Liver (tissue), 9 donors: Measurements from ENCODE around the gene CST7. TPM values are rescaled to one million over a fixed set of nuclear protein-coding genes. Genes with fewer than 3 reads are reported as not detected.
A peak's percentile ranks its signal among the peaks of the same experiment; 100 is the strongest.

Experiments used
- DNase-seq: peaks from one replicate; pipeline ENCODE4 v3.0.0-alpha.2; 2017; ENCODE audit warnings: low spot score
- H3K27ac ChIP-seq, 2 donors: one replicate each; pipeline ENCODE4 v1.7.0; 2013; ENCODE audit warnings: inconsistent platforms in 2 of 2, low read length in 2 of 2, control low read depth in 1 of 2, low read depth in 1 of 2, mild to moderate bottlenecking in 1 of 2
- H3K27me3 ChIP-seq, 4 donors: one replicate each; pipeline versions ENCODE4 v1.6.1 to v1.7.0; 2013; ENCODE audit warnings: low read length in 3 of 4, inconsistent platforms in 1 of 4, mild to moderate bottlenecking in 1 of 4, moderate library complexity in 1 of 4; ENCODE audit not compliant: control insufficient read depth in 4 of 4, insufficient read depth in 4 of 4
- H3K36me3 ChIP-seq, 4 donors: one replicate each; pipeline versions ENCODE4 v1.6.1 to v1.7.0; 2013; ENCODE audit warnings: low read length in 3 of 4, mild to moderate bottlenecking in 3 of 4, low read depth in 1 of 4, moderate library complexity in 1 of 4; ENCODE audit not compliant: control insufficient read depth in 4 of 4, insufficient read depth in 3 of 4
- H3K4me1 ChIP-seq, 4 donors: one replicate each; pipeline versions ENCODE4 v1.6.1 to v1.7.0; 2013; ENCODE audit warnings: low read length in 3 of 4, mild to moderate bottlenecking in 3 of 4, moderate library complexity in 1 of 4; ENCODE audit not compliant: control insufficient read depth in 4 of 4, insufficient read depth in 4 of 4
- H3K4me3 ChIP-seq, 3 donors: one replicate each; pipeline versions ENCODE4 v1.6.1 to v1.7.0; 2013; ENCODE audit warnings: low read length in 3 of 3, control low read depth in 1 of 3, low read depth in 1 of 3, mild to moderate bottlenecking in 1 of 3
- H3K9ac ChIP-seq, 2 donors: one replicate each; pipeline ENCODE4 v1.7.0; 2013; ENCODE audit warnings: low read length in 2 of 2, mild to moderate bottlenecking in 2 of 2, moderate library complexity in 2 of 2, control low read depth in 1 of 2, low read depth in 1 of 2
- H3K9me3 ChIP-seq, 4 donors: one replicate each; pipeline versions ENCODE4 v1.6.1 to v1.7.0; 2013; ENCODE audit warnings: low read length in 3 of 4; ENCODE audit not compliant: control insufficient read depth in 4 of 4
- FOXA1 ChIP-seq: IDR thresholded peaks from 2 replicates; pipeline ENCODE4 v1.6.1; 2016; ENCODE audit warnings: antibody characterized with exemption
- GABPA ChIP-seq, 2 donors: IDR thresholded peaks in 1 of 2; conservative IDR thresholded peaks in 1 of 2; 2 replicates each; pipeline ENCODE4 v1.6.1; 2016; ENCODE audit warnings: antibody characterized with exemption in 2 of 2, mild to moderate bottlenecking in 1 of 2, moderate library complexity in 1 of 2
- HNF4A ChIP-seq, 2 donors: conservative IDR thresholded peaks; 2 replicates each; pipeline ENCODE4 v1.6.1; 2016; ENCODE audit warnings: antibody characterized with exemption in 2 of 2, mild to moderate bottlenecking in 2 of 2
- HNF4G ChIP-seq: IDR thresholded peaks from 2 replicates; pipeline ENCODE4 v1.6.1; 2016; ENCODE audit warnings: antibody characterized with exemption
- JUND ChIP-seq, 2 donors: IDR thresholded peaks; 2 replicates each; pipeline ENCODE4 v1.6.1; 2016; ENCODE audit warnings: antibody characterized with exemption in 2 of 2
- RXRA ChIP-seq, 2 donors: IDR thresholded peaks; 2 replicates each; pipeline ENCODE4 v1.6.1; 2017 to 2018; ENCODE audit warnings: antibody characterized with exemption in 2 of 2, mild to moderate bottlenecking in 1 of 2
- SP1 ChIP-seq: IDR thresholded peaks from 2 replicates; pipeline ENCODE4 v1.6.1; 2018; ENCODE audit warnings: antibody characterized with exemption, mild to moderate bottlenecking
- TAF1 ChIP-seq: conservative IDR thresholded peaks from 2 replicates; pipeline ENCODE4 v1.6.1; 2016; ENCODE audit warnings: antibody characterized with exemption, mild to moderate bottlenecking
- WGBS: extraction: QIAGEN DNeasy Blood & Tissue Kit; methylation state at CpG from one replicate; pipeline ENCODE4 v1.1.7; 2013; 5-methylcytosine and 5-hydroxymethylcytosine counted together
- polyA plus RNA-seq, 2 donors: library from polyadenylated mRNA; stranded (reverse) in 1 of 2; unstranded in 1 of 2; fragments of 200-250 nt in 1 of 2; fragments of >200 nt in 1 of 2; fragmentation: Nextera tagmentation in 1 of 2; extraction: Ambion mirVana in 1 of 2; gene quantifications; one replicate each; pipeline versions ENCODE4 v1.2.1 to v1.2.3, GENCODE V29; 2013 to 2015
- total RNA-seq, 2 donors: library from RNA; depleted of rRNA; stranded (reverse); fragments of >200 nt; gene quantifications; one replicate each; pipeline ENCODE4 v1.2.3, GENCODE V29; 2014
- TF ChIP-seq, protein P1 (sequence below): IDR thresholded peaks from 2 replicates; pipeline ENCODE4 v1.6.1; 2016; ENCODE audit warnings: antibody characterized with exemption
- TF ChIP-seq, protein P2 (sequence below): IDR thresholded peaks from 2 replicates; pipeline ENCODE4 v1.6.1; 2016; ENCODE audit warnings: antibody characterized with exemption
- TF ChIP-seq, protein P3 (sequence below): fragments of 150-350 bp; IDR thresholded peaks from 2 replicates; pipeline ENCODE4 v1.5.1; 2017; ENCODE audit warnings: improper control_type of control experiment, low read depth, low read length; ENCODE audit not compliant: missing input control
- donor health status: healthy.
- donor health status: healthy.
- donor health status: healthy.
- donor health status: healthy.
- donor health status: healthy.

Gene CST7
- total and polyA plus RNA-seq, 4 donors: 1.5 to 15.1 (median 2.7) TPM

DNA sequence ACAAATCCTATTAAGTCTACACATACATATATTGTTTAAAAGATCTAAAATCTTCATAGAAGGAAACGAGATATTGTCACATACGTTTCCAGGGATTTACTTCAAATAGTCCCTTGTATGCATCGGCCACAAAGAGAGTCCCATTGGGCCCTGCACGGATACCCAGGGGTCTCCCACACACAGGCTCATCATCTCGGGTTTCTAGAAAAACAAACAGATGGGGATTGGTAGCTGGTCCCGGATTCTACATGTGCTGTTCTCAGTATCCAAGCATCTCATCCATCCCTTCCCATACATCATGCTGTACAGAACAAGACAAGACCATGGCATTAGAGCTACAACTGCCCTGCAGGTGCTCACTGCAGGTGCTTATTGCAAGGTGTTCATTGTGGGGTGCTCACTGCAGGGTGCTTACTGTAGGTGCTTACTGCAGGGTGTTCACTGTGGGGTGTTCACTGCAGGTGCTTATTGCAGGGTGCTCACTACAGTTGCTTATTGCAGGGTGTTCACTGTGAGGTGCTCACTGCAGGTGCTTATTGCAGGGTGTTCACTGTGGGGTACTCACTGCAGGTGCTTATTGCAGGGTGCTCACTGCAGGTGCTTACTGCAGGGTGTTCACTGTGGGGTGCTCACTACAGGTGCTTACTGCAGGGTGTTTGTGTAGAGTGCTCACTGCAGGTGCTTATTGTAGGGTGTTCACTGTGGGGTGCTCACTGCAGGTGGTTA lies 22.5 kb downstream of the CST7 start:
- DNase-seq: no peak
- H3K36me3 ChIP-seq: peaks cover 21 to 77% (median 69%) of the 10 kb centered on the region in 4 donors
- no peaks in the 10 kb centered on the region for H3K27me3 ChIP-seq
- H3K4me1 ChIP-seq: peaks cover 0 to 3% (median 0%) of the 10 kb centered on the region in 4 donors
- no peak overlapping the region for H3K9ac ChIP-seq
- TF ChIP-seq TAF1: no peak
- TF ChIP-seq, protein P1, sequence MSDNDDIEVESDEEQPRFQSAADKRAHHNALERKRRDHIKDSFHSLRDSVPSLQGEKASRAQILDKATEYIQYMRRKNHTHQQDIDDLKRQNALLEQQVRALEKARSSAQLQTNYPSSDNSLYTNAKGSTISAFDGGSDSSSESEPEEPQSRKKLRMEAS: no peak
- TF ChIP-seq, protein P2, sequence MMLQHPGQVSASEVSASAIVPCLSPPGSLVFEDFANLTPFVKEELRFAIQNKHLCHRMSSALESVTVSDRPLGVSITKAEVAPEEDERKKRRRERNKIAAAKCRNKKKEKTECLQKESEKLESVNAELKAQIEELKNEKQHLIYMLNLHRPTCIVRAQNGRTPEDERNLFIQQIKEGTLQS: no peak
- TF ChIP-seq RXRA (IDR thresholded peaks at IDR 0.05): no peak
- TF ChIP-seq, protein P3, sequence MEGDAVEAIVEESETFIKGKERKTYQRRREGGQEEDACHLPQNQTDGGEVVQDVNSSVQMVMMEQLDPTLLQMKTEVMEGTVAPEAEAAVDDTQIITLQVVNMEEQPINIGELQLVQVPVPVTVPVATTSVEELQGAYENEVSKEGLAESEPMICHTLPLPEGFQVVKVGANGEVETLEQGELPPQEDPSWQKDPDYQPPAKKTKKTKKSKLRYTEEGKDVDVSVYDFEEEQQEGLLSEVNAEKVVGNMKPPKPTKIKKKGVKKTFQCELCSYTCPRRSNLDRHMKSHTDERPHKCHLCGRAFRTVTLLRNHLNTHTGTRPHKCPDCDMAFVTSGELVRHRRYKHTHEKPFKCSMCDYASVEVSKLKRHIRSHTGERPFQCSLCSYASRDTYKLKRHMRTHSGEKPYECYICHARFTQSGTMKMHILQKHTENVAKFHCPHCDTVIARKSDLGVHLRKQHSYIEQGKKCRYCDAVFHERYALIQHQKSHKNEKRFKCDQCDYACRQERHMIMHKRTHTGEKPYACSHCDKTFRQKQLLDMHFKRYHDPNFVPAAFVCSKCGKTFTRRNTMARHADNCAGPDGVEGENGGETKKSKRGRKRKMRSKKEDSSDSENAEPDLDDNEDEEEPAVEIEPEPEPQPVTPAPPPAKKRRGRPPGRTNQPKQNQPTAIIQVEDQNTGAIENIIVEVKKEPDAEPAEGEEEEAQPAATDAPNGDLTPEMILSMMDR: no peak
- TF ChIP-seq GABPA (IDR thresholded peaks at IDR 0.05 in 1 of 2, conservative IDR thresholded peaks at IDR 0.05 in 1 of 2): no peak
- TF ChIP-seq HNF4A (conservative IDR thresholded peaks at IDR 0.05): no peak
- no peak overlapping the region for H3K4me3 ChIP-seq
- WGBS: 96% methylated on average over 6 of the region's 6 CpGs
- no peaks in the 10 kb centered on the region for H3K9me3 ChIP-seq
- H3K27ac ChIP-seq: no peak overlapping the region

DNA sequence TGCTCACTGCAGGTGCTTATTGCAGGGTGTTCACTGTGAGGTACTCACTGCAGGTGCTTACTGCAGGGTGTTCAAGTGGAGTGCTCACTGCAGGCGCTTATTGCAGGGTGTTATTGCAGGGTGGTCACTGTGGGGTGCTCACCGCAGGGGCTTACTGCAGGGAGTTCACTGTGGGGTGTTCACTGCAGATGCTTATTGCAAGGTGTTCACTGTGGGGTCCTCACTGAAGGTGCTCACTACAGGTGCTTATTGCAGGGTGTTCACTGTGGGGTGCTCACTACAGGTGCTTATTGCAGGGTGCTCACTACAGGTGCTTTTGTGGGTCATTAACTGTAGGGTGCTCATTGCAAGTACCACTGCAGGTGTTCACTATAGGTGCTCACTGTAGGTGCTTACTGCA lies 23.3 kb downstream of the CST7 start:
- Histone ChIP-seq H3K36me3 (peaks cover 21 to 78% (median 71%) of the 10 kb centered on the region in 4 donors), H3K27ac (no peak overlapping the region), H3K4me1 (peaks cover 4 to 6% (median 5%) of the 10 kb centered on the region in 4 donors), H3K27me3 (no peaks in the 10 kb centered on the region), H3K9me3 (no peaks in the 10 kb centered on the region), H3K4me3 (no peak overlapping the region), H3K9ac (no peak overlapping the region)
- DNase-seq: no peak
- TF ChIP-seq SP1: no peak
- TF ChIP-seq, protein P3: no peak
- TF ChIP-seq GABPA (IDR thresholded peaks at IDR 0.05 in 1 of 2, conservative IDR thresholded peaks at IDR 0.05 in 1 of 2): no peak
- no peak for TF ChIP-seq TAF1
- peak in 1 of 2 donors; percentile 24 for TF ChIP-seq JUND (IDR thresholded peaks at IDR 0.05)
- WGBS: 98% methylated on average over 2 of the region's 2 CpGs

DNA sequence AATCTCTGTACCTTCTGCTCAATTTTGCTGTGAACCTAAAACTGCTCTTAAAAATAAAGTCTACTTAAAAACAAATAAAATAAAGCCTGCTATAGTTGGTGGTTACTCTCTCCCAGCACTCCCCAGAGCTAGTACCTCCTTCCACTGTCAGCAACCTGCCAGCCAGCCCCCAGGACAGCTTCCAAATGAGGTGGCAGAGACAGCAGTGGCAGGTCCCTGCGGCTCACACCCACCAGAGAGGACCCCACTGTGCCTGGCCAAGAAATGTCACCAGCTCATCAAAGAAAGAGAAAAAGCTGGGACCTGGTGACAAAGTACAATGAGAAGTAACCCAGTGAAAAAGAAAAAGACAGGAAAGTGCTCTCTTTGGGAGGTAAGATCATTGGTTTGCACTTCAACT lies 28.3 kb downstream of the CST7 start:
- peaks cover 9 to 57% (median 44%) of the 10 kb centered on the region in 4 donors for H3K36me3 ChIP-seq
- 90% methylated on average over 1 of the region's 1 CpG for WGBS
- no peak for TF ChIP-seq FOXA1
- TF ChIP-seq, protein P1: no peak
- TF ChIP-seq RXRA (IDR thresholded peaks at IDR 0.05): no peak
- TF ChIP-seq HNF4G: no peak
- H3K4me1 ChIP-seq: peaks cover 12 to 45% (median 31%) of the 10 kb centered on the region in 4 donors
- H3K4me3 ChIP-seq: no peak overlapping the region
- no peak for DNase-seq
- no peaks in the 10 kb centered on the region for H3K9me3 ChIP-seq
- peak overlapping the region; percentile 53 to 55 for H3K27ac ChIP-seq
- H3K27me3 ChIP-seq: no peaks in the 10 kb centered on the region
- H3K9ac ChIP-seq: peak overlapping the region in 1 of 2 donors; percentile 43
